ENCODE data around the gene TNS3.

DNA sequence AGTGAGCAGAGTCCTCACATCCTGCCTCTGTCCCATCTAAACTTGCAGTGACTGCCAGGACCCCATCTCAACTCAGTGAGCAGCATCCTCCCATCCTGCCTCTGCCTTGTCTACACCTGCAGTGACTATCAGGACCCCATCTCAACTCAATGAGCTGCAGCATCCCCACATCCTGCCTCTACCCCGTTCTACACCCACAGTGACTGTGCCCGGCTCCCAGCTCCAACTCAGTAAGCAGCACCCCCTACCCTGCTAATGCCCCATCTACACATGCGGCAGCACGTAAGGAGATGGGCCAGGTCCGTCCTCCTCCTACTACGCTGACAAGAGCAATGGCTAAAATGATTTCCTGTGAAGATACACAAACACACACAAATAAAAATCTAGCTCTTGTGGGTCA, 65.5 kb downstream of the TNS3 start:
- TF ChIP-seq, protein P1, sequence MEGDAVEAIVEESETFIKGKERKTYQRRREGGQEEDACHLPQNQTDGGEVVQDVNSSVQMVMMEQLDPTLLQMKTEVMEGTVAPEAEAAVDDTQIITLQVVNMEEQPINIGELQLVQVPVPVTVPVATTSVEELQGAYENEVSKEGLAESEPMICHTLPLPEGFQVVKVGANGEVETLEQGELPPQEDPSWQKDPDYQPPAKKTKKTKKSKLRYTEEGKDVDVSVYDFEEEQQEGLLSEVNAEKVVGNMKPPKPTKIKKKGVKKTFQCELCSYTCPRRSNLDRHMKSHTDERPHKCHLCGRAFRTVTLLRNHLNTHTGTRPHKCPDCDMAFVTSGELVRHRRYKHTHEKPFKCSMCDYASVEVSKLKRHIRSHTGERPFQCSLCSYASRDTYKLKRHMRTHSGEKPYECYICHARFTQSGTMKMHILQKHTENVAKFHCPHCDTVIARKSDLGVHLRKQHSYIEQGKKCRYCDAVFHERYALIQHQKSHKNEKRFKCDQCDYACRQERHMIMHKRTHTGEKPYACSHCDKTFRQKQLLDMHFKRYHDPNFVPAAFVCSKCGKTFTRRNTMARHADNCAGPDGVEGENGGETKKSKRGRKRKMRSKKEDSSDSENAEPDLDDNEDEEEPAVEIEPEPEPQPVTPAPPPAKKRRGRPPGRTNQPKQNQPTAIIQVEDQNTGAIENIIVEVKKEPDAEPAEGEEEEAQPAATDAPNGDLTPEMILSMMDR (IDR thresholded peaks at IDR 0.05), result no peak
- no peak for TF ChIP-seq EZH2 (IDR thresholded peaks at IDR 0.05; ENCODE audit: borderline replicate concordance, insufficient read depth, low read depth, low read length, poor library complexity, severe bottlenecking)

Measured in B cell (primary cell).